Prostate gland (tissue), 2 donors: Measurements from ENCODE around the gene CPA1.

ENCODE experiments used
- CTCF ChIP-seq, 4 experiments: fragments of 200-600 bp in 2 of 4; fragments of 450-650 bp in 2 of 4; sonication (generic) in 2 of 4; IDR thresholded peaks; 1 replicate in 3 of 4; 2 replicates in 1 of 4; pipeline ENCODE4 v1.5.1; 2016 to 2019; ENCODE audit warnings: antibody characterized with exemption in 4 of 4, mild to moderate bottlenecking in 2 of 4, moderate library complexity in 2 of 4
- POLR2A ChIP-seq: fragments of 450-650 bp; IDR thresholded peaks from one replicate; pipeline ENCODE4 v1.6.1; 2016; ENCODE audit warnings: antibody characterized with exemption, mild to moderate bottlenecking
- POLR2AphosphoS5 ChIP-seq: sonication (generic); formaldehyde crosslinking; IDR thresholded peaks from one replicate; pipeline ENCODE4 v1.6.1; 2017; ENCODE audit warnings: antibody characterized with exemption

- TF ChIP-seq CTCF (IDR thresholded peaks at IDR 0.05) (no peak), POLR2AphosphoS5 (no peak), POLR2A (no peak)
These were observed 5.3 kb downstream of the CPA1 start for GRCh38 chr7:130385600-130386066.
